OCI-LY3 (cell line): ENCODE data around the gene STAT5B.
"Not testable (repeated sequence)": the region's sequence is repeated elsewhere in the genome, so short reads cannot be mapped to it uniquely, and the experiment has no call there.

Experiments used
- H2AFZ ChIP-seq: fragments of 200-600, 300-600 bp; shearing (Covaris generic); 2 replicates; pipeline ENCODE4 v1.6.0; 2014; ENCODE audit warnings: antibody characterized with exemption, low read depth, low read length
- H3K27ac ChIP-seq: fragments of 200-600, 300-600 bp; sonication (generic); 2 replicates; pipeline ENCODE4 v1.5.1; 2014; ENCODE audit warnings: mild to moderate bottlenecking, low read length, moderate library complexity, mixed read lengths
- H3K27me3 ChIP-seq: fragments of 200-600, 300-600 bp; sonication (generic); 2 replicates; pipeline ENCODE4 v1.6.1; 2014; ENCODE audit warnings: low read depth, low read length, mixed read lengths
- H3K36me3 ChIP-seq: fragments of 200-600, 300-600 bp; sonication (generic); replicated peaks from 2 replicates; pipeline ENCODE3; 2014; ENCODE audit warnings: low read depth, low read length, mixed read lengths
- H3K4me1 ChIP-seq: fragments of 300-600, 200-600 bp; sonication (generic); 2 replicates; pipeline ENCODE4 v1.6.1; 2014; ENCODE audit warnings: low read length, mixed read lengths
- H3K4me2 ChIP-seq: fragments of 200-600, 300-600 bp; sonication (generic); 2 replicates; pipeline ENCODE4 v1.6.1; 2014; ENCODE audit warnings: low read length, mixed read lengths
- H3K4me3 ChIP-seq: fragments of 300-600, 200-600 bp; sonication (generic); 2 replicates; pipeline ENCODE4 v1.5.1; 2014; ENCODE audit warnings: antibody characterized with exemption, mild to moderate bottlenecking, low read length, moderate library complexity
- H3K79me2 ChIP-seq: fragments of 300-600, 200-600 bp; shearing (Covaris generic); 2 replicates; pipeline ENCODE4 v1.6.1; 2014; ENCODE audit warnings: mild to moderate bottlenecking, low read length, mixed read lengths
- H3K9ac ChIP-seq: fragments of 300-600, 200-600 bp; shearing (Covaris generic); 2 replicates; pipeline ENCODE4 v1.6.0; 2014; ENCODE audit warnings: mild to moderate bottlenecking, low read length, moderate library complexity
- H3K9me3 ChIP-seq: fragments of 200-600, 300-600 bp; shearing (Covaris generic); 2 replicates; pipeline ENCODE4 v1.6.1; 2014; ENCODE audit warnings: low read length, mixed read lengths; ENCODE audit not compliant: insufficient read depth
- H4K20me1 ChIP-seq: fragments of 200-600, 300-600 bp; sonication (generic); 2 replicates; pipeline ENCODE4 v1.6.1; 2016; ENCODE audit warnings: low read length, mixed read lengths; ENCODE audit not compliant: insufficient read depth
- EZH2phosphoT487 ChIP-seq: fragments of 200-600 bp; shearing (Covaris generic); IDR thresholded peaks from 2 replicates; pipeline ENCODE4 v1.6.1; 2018; ENCODE audit warnings: antibody characterized with exemption, mixed run types, low read depth
- TF ChIP-seq, protein P1 (sequence below): fragments of 200-600, 300-600 bp; sonication (generic); IDR thresholded peaks from 2 replicates; pipeline ENCODE4 v1.5.1; 2014; ENCODE audit warnings: antibody characterized with exemption, low read length, low read depth

STAT5B gene

DNA sequence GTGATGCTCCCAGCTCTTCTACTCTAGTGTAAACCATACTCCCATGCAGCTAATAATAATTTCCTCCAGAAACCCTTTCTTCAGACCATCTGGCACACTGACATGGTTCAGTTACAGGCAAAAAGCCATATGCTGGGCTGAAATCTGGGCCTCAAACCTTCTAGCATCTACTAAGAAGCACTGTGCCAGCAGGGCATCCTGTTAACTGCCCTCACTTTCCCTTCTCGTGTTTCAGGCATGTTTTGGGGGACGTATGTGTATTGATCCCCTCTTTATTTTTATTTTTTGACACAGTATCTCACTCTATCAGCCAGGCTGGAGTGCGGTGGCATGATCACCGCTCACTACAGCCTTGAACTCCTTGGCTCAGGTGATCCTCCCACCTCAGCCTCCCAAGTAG is 45.4 kb upstream of the STAT5B start:
- Histone ChIP-seq H3K27ac (peak overlapping the region; percentile 33; the same call in 1 of the 2 replicates), H3K79me2 (peaks cover 38% of the 10 kb centered on the region), H3K4me2 (no peak overlapping the region), H3K4me3 (no peak overlapping the region), H3K9ac (no peak overlapping the region), H4K20me1 (peaks cover 48% of the 10 kb centered on the region; the same call in 1 of the 2 replicates), H3K9me3 (no peaks in the 10 kb centered on the region), H3K4me1 (peaks cover 59% of the 10 kb centered on the region), H2AFZ (no peak overlapping the region), H3K27me3 (no peaks in the 10 kb centered on the region), H3K36me3 (peaks cover 68% of the 10 kb centered on the region)
- TF ChIP-seq, protein P1, sequence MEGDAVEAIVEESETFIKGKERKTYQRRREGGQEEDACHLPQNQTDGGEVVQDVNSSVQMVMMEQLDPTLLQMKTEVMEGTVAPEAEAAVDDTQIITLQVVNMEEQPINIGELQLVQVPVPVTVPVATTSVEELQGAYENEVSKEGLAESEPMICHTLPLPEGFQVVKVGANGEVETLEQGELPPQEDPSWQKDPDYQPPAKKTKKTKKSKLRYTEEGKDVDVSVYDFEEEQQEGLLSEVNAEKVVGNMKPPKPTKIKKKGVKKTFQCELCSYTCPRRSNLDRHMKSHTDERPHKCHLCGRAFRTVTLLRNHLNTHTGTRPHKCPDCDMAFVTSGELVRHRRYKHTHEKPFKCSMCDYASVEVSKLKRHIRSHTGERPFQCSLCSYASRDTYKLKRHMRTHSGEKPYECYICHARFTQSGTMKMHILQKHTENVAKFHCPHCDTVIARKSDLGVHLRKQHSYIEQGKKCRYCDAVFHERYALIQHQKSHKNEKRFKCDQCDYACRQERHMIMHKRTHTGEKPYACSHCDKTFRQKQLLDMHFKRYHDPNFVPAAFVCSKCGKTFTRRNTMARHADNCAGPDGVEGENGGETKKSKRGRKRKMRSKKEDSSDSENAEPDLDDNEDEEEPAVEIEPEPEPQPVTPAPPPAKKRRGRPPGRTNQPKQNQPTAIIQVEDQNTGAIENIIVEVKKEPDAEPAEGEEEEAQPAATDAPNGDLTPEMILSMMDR, result no peak
- no peak for TF ChIP-seq EZH2phosphoT487

DNA sequence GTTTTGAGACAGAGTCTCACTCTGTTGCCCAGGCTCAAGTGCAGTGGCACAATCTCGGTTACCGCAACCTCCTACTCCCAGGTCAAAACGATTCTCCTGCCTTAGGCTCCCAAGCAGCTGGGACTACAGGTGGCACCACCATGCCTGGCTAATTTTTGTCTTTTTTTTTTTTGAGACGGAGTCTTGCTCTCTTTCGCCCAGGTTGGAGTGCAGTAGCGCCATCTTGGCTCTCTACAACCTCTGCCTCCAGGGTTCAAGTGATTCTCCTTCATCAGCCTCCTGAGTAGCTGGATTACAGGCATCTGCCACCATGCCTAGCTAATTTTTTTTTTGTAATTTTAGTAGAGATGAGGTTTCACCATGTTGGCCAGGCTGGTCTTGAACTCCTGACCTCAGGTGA is 41.8 kb upstream of the STAT5B start:
- H3K36me3 ChIP-seq, result peaks cover 72% of the 10 kb centered on the region
- H3K4me1 ChIP-seq, result peaks cover 87% of the 10 kb centered on the region

DNA sequence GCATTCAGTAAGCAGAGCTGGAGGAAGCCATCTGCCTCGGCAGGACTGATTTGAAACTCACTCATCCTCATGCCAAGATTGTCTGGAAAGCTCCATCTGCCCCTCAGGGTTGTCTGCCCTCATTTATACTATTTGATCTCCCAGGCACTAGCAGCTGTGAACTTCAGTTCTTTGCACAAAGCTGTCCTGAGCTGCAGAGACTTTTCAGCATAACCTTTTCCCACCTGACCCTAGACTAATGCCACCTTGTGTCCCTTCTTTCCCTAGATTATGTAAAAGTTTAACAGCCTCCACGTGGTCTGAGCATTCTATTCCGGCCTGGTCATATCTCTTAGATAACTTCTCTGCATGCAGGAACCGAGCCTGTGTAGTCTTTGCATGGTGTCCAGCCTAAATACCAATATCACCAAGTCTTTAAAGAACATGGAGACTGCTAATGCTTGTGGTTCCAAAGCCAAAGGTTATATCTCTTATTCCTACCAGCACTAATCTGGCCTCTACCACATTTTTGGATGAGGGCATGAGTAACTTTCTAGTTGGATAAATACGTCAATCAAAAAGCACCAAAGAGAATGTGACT is 41.2 kb upstream of the STAT5B start:
- TF ChIP-seq, protein P1, result no peak
- TF ChIP-seq EZH2phosphoT487, result no peak
- Histone ChIP-seq H3K9ac (no peak overlapping the region), H3K27me3 (no peaks in the 10 kb centered on the region), H3K4me3 (no peak overlapping the region), H2AFZ (no peak overlapping the region), H3K4me1 (peaks cover 87% of the 10 kb centered on the region), H3K27ac (peak overlapping the region; percentile 22; the same call in 1 of the 2 replicates), H3K79me2 (peaks cover 32% of the 10 kb centered on the region), H4K20me1 (peaks cover 42% of the 10 kb centered on the region; the same call in 1 of the 2 replicates), H3K4me2 (no peak overlapping the region), H3K36me3 (peaks cover 69% of the 10 kb centered on the region), H3K9me3 (no peaks in the 10 kb centered on the region)

More for the DNA sequence above, 41.8 kb upstream of the STAT5B start:
- H2AFZ ChIP-seq, H3K9me3 ChIP-seq, H3K4me3 ChIP-seq, H3K27ac ChIP-seq, H3K9ac ChIP-seq, H3K27me3 ChIP-seq, H3K4me2 ChIP-seq: not testable (repeated sequence)
- Histone ChIP-seq H4K20me1 (peaks cover 44% of the 10 kb centered on the region; the same call in 1 of the 2 replicates), H3K79me2 (peaks cover 34% of the 10 kb centered on the region)

DNA sequence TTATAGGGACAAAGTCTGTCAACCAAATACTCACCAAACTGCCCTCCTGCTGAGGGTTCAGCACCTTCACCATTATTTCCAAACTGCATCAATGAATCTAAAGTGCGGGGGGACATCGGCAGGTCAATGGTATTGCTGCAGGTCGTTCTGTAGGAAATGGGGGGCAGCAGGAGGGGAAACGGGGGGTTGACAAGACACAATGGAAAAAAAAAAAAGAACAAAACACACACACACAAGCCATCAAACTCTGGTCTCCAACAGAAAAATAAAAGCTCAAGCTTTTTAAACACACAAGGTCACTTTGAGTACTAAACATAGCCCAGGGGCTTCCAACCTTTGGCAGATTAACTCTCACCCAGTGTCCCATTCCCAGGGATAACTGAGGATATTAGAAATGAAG is 40.6 kb upstream of the STAT5B start:
- Histone ChIP-seq H3K9me3 (no peaks in the 10 kb centered on the region), H3K9ac (no peak overlapping the region), H3K36me3 (peaks cover 65% of the 10 kb centered on the region), H3K4me3 (no peak overlapping the region), H4K20me1 (peaks cover 42% of the 10 kb centered on the region; the same call in 1 of the 2 replicates), H3K79me2 (peaks cover 26% of the 10 kb centered on the region), H3K4me1 (peaks cover 87% of the 10 kb centered on the region), H3K4me2 (no peak overlapping the region), H3K27me3 (no peaks in the 10 kb centered on the region), H2AFZ (no peak overlapping the region), H3K27ac (peak overlapping the region; percentile 22; the same call in 1 of the 2 replicates)
- TF ChIP-seq, protein P1, result no peak
- no peak for TF ChIP-seq EZH2phosphoT487
